PFSK-1 (cell line): ENCODE results near the gene MYOF.

Experiments used
- POLR2AphosphoS5 ChIP-seq: IDR thresholded peaks from 2 replicates; pipeline ENCODE4 v1.6.1; 2012; ENCODE audit warnings: low read depth, mild to moderate bottlenecking, control low read depth, low read length, moderate library complexity
- REST ChIP-seq, 2 experiments: IDR thresholded peaks; 2 replicates each; pipeline versions ENCODE4 v1.6.1 to v1.8.0; 2011 to 2012; ENCODE audit warnings: low read depth in 2 of 2, low read length in 2 of 2, control low read depth in 1 of 2, inconsistent platforms in 1 of 2, mild to moderate bottlenecking in 1 of 2, moderate library complexity in 1 of 2; ENCODE audit not compliant: insufficient read depth in 1 of 2
- SIN3A ChIP-seq: IDR thresholded peaks from 2 replicates; pipeline ENCODE4 v1.6.1; 2012; ENCODE audit warnings: mild to moderate bottlenecking, low read length, moderate library complexity, borderline replicate concordance; ENCODE audit not compliant: insufficient read depth

GRCh38 chr10:93462371-93462770, 19.8 kb downstream of the MYOF start:
- no peak for TF ChIP-seq REST (IDR thresholded peaks at IDR 0.05; ENCODE audit: insufficient read depth in 1 of 2, low read depth in 2 of 2, low read length in 2 of 2)
- TF ChIP-seq POLR2AphosphoS5, result no peak
- no peak for TF ChIP-seq SIN3A
